A549 treated with AZD9567 at 1 μM for 4 hours (cell line): Measurements from ENCODE around the gene PSAP. TPM values are rescaled to one million over a fixed set of nuclear protein-coding genes. Genes with fewer than 3 reads are reported as not detected.

Experiments
- total RNA-seq: library from RNA; stranded (reverse); fragments of 200-300 nt; extraction: Qiagen RNA extraction; gene quantifications from 5 replicates; pipeline ENCODE4 v1.2.3, GENCODE V29; 2022; ENCODE audit not compliant: insufficient read depth

PSAP gene
- total RNA-seq, result 851 to 946 TPM (median 887 TPM) in 5 replicates

DNA sequence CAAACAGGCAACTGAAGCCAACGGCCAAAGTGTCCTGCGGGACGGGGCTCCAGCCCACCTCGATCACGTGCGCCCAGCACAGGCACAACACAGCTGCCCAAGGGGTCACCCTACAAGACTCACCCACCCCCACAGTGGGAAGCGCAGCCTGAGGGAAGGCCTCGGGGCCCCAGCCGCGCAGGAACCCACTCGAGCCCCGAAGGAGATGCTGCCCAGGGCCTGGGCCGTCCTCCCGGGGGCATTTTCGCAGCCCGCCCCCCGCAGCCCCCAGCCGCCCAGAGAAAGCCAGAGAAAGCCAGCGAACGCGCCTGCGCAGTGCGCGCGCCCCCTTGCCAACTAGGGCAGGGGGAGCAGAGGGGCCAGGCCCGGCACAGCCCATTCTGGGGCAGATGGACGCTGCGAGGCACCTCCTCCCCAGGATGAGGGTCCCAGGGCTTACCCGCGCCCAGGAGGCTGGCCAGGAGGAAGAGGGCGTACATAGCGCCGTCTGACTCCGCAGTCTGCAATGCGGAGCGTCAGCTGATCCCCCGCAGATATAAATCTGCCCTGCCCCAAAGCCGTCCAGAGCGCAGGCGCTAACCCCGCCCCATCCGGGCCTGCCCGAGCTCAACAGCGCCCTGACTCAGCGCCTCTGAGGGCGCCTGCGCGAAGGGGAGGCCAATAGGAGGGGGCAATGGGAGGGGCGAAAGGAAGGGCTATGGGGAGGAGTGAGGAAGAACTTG lies at the start of gene PSAP:
TSS of gene PSAP (minus strand) at position 509 of the 722 bp plus-strand sequence. CDS start at position 479, 30 bp downstream.

DNA sequence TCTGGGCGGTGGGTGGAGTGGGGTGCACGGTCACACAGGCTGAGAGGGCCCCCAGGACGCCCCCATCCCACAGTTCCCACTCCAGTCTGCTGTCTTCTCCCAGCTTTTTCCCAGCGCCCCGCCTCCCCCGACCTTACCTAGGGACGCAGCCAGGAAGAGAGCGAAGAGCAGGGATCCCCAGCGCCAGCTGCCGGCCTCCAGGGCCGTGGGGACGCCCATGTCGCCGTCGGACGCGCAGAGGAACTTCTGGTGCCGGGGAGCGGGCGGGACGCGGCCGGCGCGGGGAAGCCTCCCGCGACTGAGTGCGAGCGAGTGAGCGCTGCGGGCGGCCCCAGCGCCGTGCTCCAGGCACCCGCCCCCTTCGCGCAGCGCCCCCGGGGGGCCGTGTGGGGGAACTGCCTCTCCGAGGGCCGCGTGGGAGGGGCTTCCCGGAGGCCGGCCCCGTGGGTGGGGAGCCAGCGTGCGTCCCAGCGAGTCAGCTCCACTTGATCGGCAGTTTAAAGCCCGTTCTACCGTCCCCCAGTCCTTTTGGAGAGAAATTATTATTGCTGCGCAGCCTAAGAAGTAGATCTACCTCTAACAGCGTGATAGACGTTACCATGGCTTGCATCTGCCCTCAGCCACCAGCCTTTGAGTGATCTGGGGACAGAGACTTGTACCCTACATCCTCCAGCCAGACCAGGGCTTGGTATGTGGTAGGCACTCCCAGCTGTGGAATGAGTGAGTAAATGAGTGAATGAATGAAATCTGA lies 77.7 kb downstream of the PSAP start, which contains the start of gene VSIR:
TSS of gene VSIR (minus strand) at position 300 of the 751 bp plus-strand sequence. CDS start at position 219, 81 bp downstream.

Other genes starting within 250 kb of the PSAP start
- gene C10orf105, start 131.5 kb downstream of the PSAP start, total RNA-seq, result not detected in 5 replicates
- 25.1 to 31.8 TPM (median 28.7 TPM) in 5 replicates for gene VSIR, start 77.7 kb downstream of the PSAP start, total RNA-seq
- gene CHST3, start 113.1 kb upstream of the PSAP start, total RNA-seq, result 39.2 to 46.8 TPM (median 43.9 TPM) in 5 replicates
- gene SPOCK2, start 237.3 kb upstream of the PSAP start, total RNA-seq, result 0.34 to 0.59 TPM (median 0.42 TPM) in 5 replicates